GM21717 (cell line): Measurements from ENCODE around the gene PLXDC2.

Experiments
- ATAC-seq: cut with Tn5 transposase; IDR thresholded peaks from one replicate; pipeline ENCODE4 v1.9.1; 2021; ENCODE audit warnings: mild to moderate bottlenecking, moderate library complexity; ENCODE audit not compliant: unreplicated experiment

Gene PLXDC2

GRCh38 chr10:19848226-19848985, 32.2 kb downstream of the PLXDC2 start:
- no peak for ATAC-seq

DNA sequence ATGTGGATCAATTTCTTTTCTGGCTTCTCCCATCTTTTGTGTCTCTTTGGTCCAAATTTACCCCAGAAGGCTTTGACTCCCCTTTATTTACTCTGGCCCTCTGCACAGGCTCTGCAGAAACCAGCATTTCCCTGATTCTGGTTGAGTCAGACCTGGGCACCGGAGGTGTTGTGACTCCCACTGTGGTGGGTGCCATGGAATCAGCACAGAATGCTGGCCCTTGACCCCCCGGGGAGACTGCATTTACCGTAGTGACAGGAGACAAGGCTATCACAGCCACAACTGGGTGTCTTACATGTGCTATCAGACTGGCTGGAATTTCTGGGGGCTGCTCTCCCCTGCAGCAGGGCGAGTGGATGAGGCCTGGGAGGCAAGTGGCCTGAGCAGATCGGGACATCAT, 37.6 kb downstream of the PLXDC2 start:
- ATAC-seq = no peak

- ATAC-seq = no peak
Observed at GRCh38 chr10:19857876-19858275, 41.6 kb downstream of the PLXDC2 start.

- ATAC-seq = no peak
Observed at GRCh38 chr10:19860107-19860506, 43.9 kb downstream of the PLXDC2 start.

- ATAC-seq = no peak
Observed at GRCh38 chr10:19862811-19863515, 46.7 kb downstream of the PLXDC2 start.

GRCh38 chr10:19865676-19866075, 49.4 kb downstream of the PLXDC2 start:
- no peak for ATAC-seq

GRCh38 chr10:19869370-19869769, 53.1 kb downstream of the PLXDC2 start:
- ATAC-seq = no peak

DNA sequence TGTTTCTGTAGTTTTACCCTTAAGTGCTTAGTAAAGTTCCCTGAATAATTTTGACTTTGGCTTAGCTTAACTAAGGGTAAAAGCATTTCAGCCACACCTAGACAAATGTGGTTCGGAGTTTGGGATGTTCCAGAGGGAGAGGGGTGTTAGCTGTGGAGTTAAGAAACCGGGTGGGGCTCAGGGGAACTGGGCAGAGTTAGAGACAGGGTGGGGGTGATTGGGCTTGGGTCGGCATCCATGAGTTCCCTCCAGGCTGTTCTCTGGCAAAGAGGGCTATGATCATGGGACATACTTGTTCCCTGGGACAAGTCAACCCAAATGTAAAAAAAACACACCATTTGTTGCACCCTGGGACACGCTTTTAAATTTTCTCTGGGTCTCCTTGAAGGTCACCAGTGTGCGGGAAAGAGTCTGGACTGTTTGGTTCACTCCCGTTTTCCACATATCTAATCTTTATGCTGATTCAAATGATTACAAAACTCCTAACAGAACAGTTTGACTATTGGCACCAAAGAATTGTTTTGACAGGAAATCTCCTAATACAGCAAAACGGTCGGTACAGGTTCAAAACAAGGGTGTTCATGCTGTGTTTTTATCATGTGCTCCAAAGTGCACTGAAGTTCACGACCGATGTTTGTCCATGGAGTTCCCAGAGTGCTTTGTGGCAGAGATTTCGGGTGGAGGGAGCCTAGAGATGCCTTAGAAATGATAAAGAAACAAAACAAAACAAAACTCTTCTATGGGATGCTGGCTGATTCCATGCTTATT, 56.5 kb downstream of the PLXDC2 start:
- ATAC-seq = no peak

DNA sequence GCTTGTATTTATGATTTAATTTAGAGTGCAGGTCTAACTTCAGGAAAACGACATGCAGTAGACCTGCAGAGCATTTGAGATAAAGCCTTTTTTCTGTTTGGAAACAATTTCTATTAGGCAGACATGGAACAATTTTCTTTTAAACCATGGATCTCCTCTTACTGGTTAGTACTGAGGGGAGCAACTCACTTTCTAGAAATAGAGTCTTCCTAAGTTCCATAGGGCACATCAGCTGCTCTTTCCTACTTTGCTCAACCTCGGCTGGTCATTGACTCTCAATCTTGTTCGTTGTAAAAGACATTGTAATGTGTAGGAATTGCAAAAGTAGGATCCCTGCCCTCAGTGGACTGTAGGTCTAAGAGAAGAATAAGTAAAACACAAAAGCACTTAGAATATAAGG, 58.0 kb downstream of the PLXDC2 start:
- ATAC-seq = no peak

- ATAC-seq = no peak
Observed at GRCh38 chr10:19874791-19875190, 58.6 kb downstream of the PLXDC2 start.

DNA sequence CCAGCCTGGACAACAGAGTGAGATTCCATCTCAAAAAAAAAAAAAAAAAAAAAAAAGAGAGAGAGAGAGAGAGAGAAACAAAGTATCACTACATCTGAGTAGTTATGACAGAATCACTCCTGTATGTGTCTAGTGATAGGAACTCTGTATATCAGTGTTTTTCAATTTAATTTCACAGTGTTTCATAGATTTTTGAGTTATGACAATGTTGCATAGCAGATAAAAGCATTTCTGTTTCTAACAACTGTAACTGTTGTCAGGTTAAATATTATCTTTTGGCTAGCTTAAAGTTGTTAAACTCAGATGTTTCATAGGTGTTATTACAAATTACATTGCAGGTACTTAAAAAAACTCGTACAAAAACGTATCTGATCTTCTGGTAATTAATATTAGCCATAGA, 60.3 kb downstream of the PLXDC2 start:
- ATAC-seq = no peak

- no peak for ATAC-seq
Observed at GRCh38 chr10:19877466-19878255, 61.4 kb downstream of the PLXDC2 start.

DNA sequence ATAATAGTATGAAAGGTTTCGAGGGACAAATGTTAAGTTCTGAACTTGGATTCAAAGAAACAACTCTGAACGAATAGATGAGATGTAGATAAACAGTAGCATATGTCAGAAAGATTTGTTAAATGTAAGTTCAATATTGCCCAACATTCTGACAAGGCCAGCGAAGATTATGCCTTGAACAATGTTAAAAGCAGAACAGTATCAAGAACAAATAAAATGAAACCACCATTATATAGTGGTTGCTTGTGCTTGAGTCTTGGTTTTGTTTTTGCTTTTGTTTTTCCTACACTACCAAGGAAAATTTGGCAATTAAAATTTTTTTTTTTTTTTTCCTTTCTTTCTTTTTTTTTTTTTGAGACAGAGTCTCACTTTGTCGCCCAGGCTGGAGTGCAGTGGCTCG, 66.4 kb downstream of the PLXDC2 start:
- no peak for ATAC-seq

GRCh38 chr10:19888061-19888660, 71.9 kb downstream of the PLXDC2 start:
- ATAC-seq = no peak

GRCh38 chr10:19889256-19889655, 73.0 kb downstream of the PLXDC2 start:
- no peak for ATAC-seq

DNA sequence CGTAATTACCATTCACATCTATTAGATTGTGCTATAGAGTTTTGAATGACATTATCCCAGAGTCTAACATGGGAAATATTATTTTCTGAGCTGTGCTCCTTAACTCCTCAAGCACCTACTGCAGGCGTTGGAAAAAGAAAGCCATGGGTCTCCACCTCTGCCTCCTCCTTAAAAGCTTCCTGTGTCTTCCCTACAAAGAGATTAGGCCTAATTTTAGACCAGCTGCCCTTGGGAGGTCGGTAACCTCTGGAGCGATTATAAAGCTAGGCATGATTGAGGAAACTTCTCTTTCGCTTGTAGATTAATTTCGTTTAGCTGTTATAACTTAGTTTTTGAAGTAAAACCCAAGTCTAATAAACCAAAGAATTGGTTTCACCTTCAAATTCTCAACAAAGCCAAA, 75.2 kb downstream of the PLXDC2 start:
- ATAC-seq = no peak

GRCh38 chr10:19892270-19892669, 76.0 kb downstream of the PLXDC2 start:
- no peak for ATAC-seq

GRCh38 chr10:19892677-19893076, 76.4 kb downstream of the PLXDC2 start:
- no peak for ATAC-seq

DNA sequence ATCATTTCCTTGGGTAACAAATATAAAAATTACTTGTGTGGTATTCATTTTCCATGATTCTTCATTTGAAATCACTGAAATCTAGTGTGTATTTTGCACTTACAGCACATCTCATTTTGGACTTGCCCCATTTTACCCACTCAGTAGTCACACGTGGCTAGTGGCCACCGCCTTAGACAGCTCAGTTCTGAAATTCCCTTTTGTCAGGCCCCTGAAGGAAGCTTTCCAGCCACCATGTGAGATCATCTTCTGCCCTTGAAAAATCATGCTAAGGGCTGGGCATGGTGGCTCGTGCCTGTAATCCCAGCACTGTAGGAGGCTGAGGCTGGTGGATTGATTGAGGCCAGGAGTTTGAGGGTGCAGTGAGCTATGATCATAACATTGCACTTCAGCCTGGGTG, 79.3 kb downstream of the PLXDC2 start:
- no peak for ATAC-seq

GRCh38 chr10:19902456-19902855, 86.2 kb downstream of the PLXDC2 start:
- no peak for ATAC-seq
